Esophagus muscularis mucosa (tissue), 4 donors: ENCODE measurements around the gene DOLPP1. TPM values are rescaled to one million over a fixed set of nuclear protein-coding genes. Genes with fewer than 3 reads are reported as not detected.

Experiments used
- DNase-seq: peaks from one replicate; pipeline ENCODE4 v3.0.0-alpha.2; 2017; ENCODE audit errors: extremely low spot score
- H3K27ac ChIP-seq, 4 donors: fragments of 200-600 bp; sonication (generic); replicated peaks in 1 of 4; 1 replicate in 3 of 4; 2 replicates in 1 of 4; pipeline ENCODE4 v1.5.1; 2016 to 2019; ENCODE audit warnings: mild to moderate bottlenecking in 1 of 4
- H3K27me3 ChIP-seq, 4 donors: fragments of 200-600 bp; sonication (generic); one replicate each; pipeline versions ENCODE4 v1.5.1 to v1.6.0; 2016 to 2019
- H3K36me3 ChIP-seq, 4 donors: fragments of 200-600 bp; sonication (generic); one replicate each; pipeline ENCODE4 v1.5.1; 2016 to 2019
- H3K4me1 ChIP-seq, 4 donors: fragments of 200-600 bp; sonication (generic); one replicate each; pipeline ENCODE4 v1.5.1; 2016 to 2019
- H3K4me3 ChIP-seq, 4 donors: fragments of 200-600 bp; sonication (generic); 1 replicate in 2 of 4; 2 replicates in 2 of 4; pipeline ENCODE4 v1.5.1; 2016 to 2019; ENCODE audit warnings: mild to moderate bottlenecking in 4 of 4, moderate library complexity in 1 of 4
- H3K9me3 ChIP-seq, 4 donors: fragments of 200-600 bp; sonication (generic); 1 replicate in 3 of 4; 2 replicates in 1 of 4; pipeline ENCODE4 v1.5.1; 2016 to 2019
- EP300 ChIP-seq: sonication (generic); formaldehyde crosslinking; IDR thresholded peaks from one replicate; pipeline ENCODE4 v1.6.1; 2017; ENCODE audit warnings: antibody characterized with exemption
- POLR2A ChIP-seq: fragments of 450-650 bp; IDR thresholded peaks from one replicate; pipeline ENCODE4 v1.6.1; 2017; ENCODE audit warnings: antibody characterized with exemption, moderate library complexity, mild to moderate bottlenecking, low read depth
- POLR2AphosphoS5 ChIP-seq, 2 donors: sonication (generic); formaldehyde crosslinking; IDR thresholded peaks; one replicate each; pipeline ENCODE4 v1.6.1; 2017; ENCODE audit warnings: antibody characterized with exemption in 2 of 2
- WGBS: methylation state at CpG from one replicate; pipeline ENCODE4 v1.1.5; 2018; 5-methylcytosine and 5-hydroxymethylcytosine counted together
- intact Hi-C: fragments of 100-400 bp; cut with DNase I; formaldehyde crosslinking; loops from one replicate; pipeline ENCODE4 v1.15.1; 2023
- total RNA-seq, 4 donors: library from RNA; depleted of rRNA; stranded (reverse); fragments of >200 nt; gene quantifications; one replicate each; pipeline versions ENCODE4 v1.1.0 to v1.2.1, GENCODE V29; 2016
- TF ChIP-seq, protein P1 (sequence below), 3 experiments: fragments of 200-600 bp in 2 of 3; fragments of 450-650 bp in 1 of 3; sonication (generic) in 2 of 3; IDR thresholded peaks; one replicate each; pipeline ENCODE4 v1.5.1; 2017 to 2019; ENCODE audit warnings: antibody characterized with exemption in 3 of 3, mild to moderate bottlenecking in 2 of 3, moderate library complexity in 1 of 3

The DOLPP1 gene
- total RNA-seq, 4 donors from 2014 or later, result 3.0 to 5.5 (median 4.3) TPM

DNA sequence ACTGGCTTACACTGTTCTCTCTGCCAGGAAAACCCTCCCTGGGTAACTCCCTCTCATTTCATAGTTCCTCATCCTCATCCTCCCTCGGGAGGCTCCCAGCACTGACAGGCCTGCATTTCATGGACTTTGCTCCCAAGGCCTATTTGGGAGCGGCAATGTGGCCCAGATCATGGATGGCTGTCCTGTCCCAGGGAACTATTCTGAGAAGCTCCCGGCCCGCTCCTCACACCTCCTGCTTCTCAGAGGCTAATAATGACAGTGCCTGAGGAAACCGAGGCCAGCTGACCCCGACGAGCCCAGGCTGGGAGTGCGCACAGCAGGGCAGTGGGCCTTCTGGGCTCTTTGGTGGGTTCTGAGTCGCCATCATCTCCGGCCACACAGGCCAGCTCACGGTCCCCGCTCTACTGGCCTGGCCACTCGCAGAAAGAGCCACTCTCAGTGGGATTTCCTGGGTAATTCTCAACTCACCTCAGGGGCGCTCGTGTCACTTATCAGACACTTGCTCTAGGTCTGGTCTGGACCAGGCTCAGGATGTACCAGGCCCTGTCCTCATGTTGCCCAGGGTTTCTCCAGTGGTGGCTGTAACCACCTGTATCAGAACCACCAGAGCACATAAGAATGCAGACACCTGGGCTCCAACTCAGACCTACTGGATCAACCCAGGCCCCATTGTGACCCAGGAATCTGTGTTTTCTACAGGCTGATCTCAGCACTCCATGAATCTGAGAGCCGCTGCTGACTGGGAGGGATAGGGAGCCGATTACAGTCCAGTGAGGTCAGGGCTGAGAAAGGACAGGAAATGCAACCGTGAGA is 2.0 kb upstream of the DOLPP1 start:
- intact Hi-C loops, result loop anchor here (5.0 kb wide), 1 partner anchor 42 kb away; the partner anchor contains the start of gene MIGA2
- Histone ChIP-seq H3K27me3 (no peaks in the 10 kb centered on the region), H3K27ac (no peak overlapping the region), H3K36me3 (no peaks in the 10 kb centered on the region), H3K9me3 (no peaks in the 10 kb centered on the region), H3K4me3 (no peak overlapping the region), H3K4me1 (peaks cover 11 to 34% (median 23%) of the 10 kb centered on the region in 4 donors)
- DNase-seq, result no peak
- 86% methylated on average over 7 of the region's 18 CpGs for WGBS
- no peak for TF ChIP-seq POLR2A
- no peak for TF ChIP-seq EP300
- TF ChIP-seq POLR2AphosphoS5 (IDR thresholded peaks at IDR 0.05), result no peak
- TF ChIP-seq, protein P1, sequence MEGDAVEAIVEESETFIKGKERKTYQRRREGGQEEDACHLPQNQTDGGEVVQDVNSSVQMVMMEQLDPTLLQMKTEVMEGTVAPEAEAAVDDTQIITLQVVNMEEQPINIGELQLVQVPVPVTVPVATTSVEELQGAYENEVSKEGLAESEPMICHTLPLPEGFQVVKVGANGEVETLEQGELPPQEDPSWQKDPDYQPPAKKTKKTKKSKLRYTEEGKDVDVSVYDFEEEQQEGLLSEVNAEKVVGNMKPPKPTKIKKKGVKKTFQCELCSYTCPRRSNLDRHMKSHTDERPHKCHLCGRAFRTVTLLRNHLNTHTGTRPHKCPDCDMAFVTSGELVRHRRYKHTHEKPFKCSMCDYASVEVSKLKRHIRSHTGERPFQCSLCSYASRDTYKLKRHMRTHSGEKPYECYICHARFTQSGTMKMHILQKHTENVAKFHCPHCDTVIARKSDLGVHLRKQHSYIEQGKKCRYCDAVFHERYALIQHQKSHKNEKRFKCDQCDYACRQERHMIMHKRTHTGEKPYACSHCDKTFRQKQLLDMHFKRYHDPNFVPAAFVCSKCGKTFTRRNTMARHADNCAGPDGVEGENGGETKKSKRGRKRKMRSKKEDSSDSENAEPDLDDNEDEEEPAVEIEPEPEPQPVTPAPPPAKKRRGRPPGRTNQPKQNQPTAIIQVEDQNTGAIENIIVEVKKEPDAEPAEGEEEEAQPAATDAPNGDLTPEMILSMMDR (IDR thresholded peaks at IDR 0.05), result no peak

DNA sequence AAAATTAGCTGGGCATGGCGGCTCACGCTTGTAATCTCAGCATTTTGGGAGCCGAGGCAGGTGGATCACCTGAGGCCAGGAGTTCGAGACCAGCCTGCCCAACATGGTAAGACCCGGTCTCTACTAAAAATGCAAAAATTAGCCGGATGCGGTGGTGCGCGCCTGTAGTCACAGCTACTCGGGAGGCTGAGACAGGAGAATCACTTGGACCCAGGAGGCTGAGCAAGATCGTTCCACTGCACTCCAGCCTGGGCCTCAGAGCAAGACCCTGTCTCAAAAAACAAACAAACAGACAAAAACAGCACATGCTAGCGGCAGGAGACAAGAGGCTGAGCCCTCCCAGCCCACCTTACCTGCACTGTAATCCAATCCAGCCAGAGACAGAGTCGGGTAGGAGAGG is 1.1 kb upstream of the DOLPP1 start:
- 80% methylated on average over 13 of the region's 13 CpGs for WGBS
- Histone ChIP-seq H3K27ac (peak overlapping the region in 1 of 4 donors; percentile 75), H3K9me3 (no peaks in the 10 kb centered on the region), H3K36me3 (peaks cover 0 to 6% (median 5%) of the 10 kb centered on the region in 4 donors), H3K27me3 (no peaks in the 10 kb centered on the region), H3K4me3 (peak overlapping the region; percentile 68 to 88 (median 74)), H3K4me1 (peaks cover 11 to 37% (median 23%) of the 10 kb centered on the region in 4 donors)
- intact Hi-C loops, result loop anchor here (5.0 kb wide), 1 partner anchor 43 kb away; the partner anchor contains the start of gene MIGA2
- no peak for DNase-seq
- TF ChIP-seq, protein P1 (IDR thresholded peaks at IDR 0.05), result no peak
- TF ChIP-seq EP300, result no peak
- TF ChIP-seq POLR2A, result no peak
- TF ChIP-seq POLR2AphosphoS5 (IDR thresholded peaks at IDR 0.05), result no peak

DNA sequence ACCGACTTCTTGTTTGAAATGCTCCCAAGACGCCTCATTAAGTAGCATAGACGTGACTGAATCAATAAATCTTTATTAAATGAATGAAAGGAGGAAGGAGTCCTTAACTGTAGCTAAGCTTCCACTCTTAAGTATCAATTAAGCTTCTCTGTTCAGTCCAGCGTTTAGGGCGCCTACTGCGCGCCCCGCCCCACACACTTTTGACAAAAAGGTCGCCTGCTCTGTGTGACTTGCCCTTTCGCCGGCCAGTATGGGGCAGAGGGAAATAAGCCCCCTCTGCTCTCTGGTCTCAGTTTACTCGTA is 662 bp upstream of the DOLPP1 start:
- peaks cover 11 to 37% (median 23%) of the 10 kb centered on the region in 4 donors for H3K4me1 ChIP-seq
- no peaks in the 10 kb centered on the region for H3K27me3 ChIP-seq
- DNase-seq, result no peak
- TF ChIP-seq EP300 (no peak), POLR2A (no peak), POLR2AphosphoS5 (IDR thresholded peaks at IDR 0.05) (no peak)
- TF ChIP-seq, protein P1 (IDR thresholded peaks at IDR 0.05), result no peak
- intact Hi-C loops, result no loop called here
- H3K4me3 ChIP-seq, result peak overlapping the region; percentile 68 to 88 (median 74)
- H3K9me3 ChIP-seq, result no peaks in the 10 kb centered on the region
- peak overlapping the region in 3 of 4 donors; percentile 75 to 88 (median 82) for H3K27ac ChIP-seq
- H3K36me3 ChIP-seq, result peaks cover 0 to 10% (median 9%) of the 10 kb centered on the region in 4 donors
- 7% methylated on average over 10 of the region's 12 CpGs for WGBS

DNA sequence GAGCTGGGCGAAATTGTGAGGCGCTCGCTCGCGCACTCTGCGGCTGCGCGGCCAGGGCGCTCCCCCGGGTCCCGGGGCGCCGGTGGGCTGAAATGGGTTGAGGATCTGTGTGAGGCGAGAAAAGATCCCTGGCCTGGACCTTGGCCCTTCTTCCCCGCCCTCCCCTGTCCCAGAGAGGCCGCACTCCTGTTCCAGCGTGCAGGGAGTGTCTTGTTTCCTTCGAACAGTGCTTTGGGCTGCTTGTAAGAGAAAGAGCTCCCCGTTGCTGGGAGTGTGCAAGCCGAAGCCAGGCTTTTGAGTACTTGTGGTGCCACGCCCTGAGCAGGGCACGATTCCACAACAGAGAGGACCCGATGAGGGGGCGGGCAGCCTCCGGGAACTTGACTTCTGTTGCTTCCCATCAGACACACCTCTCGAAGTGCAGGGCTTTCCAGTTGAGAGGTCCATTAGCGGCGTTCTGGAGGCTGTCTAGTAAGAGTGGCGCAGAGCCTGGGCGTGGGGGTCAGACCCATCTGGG is 535 bp downstream of the DOLPP1 start:
- Histone ChIP-seq H3K36me3 (peaks cover 8 to 22% (median 21%) of the 10 kb centered on the region in 4 donors), H3K9me3 (no peaks in the 10 kb centered on the region), H3K27ac (peak overlapping the region; percentile 75 to 88 (median 81)), H3K4me3 (peak overlapping the region; percentile 68 to 88 (median 74)), H3K4me1 (peaks cover 11 to 37% (median 23%) of the 10 kb centered on the region in 4 donors), H3K27me3 (no peaks in the 10 kb centered on the region)
- no peak for DNase-seq
- WGBS, result 8% methylated on average over 11 of the region's 30 CpGs
- intact Hi-C loops, result no loop called here
- TF ChIP-seq EP300 (no peak), POLR2AphosphoS5 (IDR thresholded peaks at IDR 0.05) (peak in 1 of 2 donors; percentile 39)

DNA sequence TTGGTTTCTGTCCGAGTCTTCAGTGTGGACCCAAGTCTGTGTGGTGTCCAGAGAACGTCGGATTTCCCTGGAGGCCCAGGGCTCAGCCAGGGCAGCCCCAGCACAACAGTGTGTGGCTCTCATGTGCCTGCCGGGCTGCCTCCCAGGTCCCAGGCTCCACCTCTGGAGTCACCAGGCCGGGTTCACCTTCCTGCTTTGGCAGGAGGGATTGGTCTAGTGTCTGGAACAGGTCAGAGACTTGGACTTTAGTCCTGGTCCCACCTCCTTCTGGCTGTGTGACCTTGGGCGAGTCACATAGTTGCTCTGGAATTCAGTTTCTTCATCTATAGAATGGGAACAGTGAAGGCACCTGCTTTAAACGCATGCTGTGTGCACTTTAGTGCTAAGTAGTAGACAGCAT is 3.2 kb downstream of the DOLPP1 start:
- H3K4me1 ChIP-seq, result peaks cover 11 to 37% (median 23%) of the 10 kb centered on the region in 4 donors
- WGBS, result 93% methylated on average over 3 of the region's 7 CpGs

More for the DNA sequence above, 3.2 kb downstream of the DOLPP1 start:
- intact Hi-C loops, result no loop called here
- Histone ChIP-seq H3K9me3 (no peaks in the 10 kb centered on the region), H3K27me3 (no peaks in the 10 kb centered on the region), H3K36me3 (peaks cover 9 to 46% (median 41%) of the 10 kb centered on the region in 4 donors), H3K4me3 (no peak overlapping the region), H3K27ac (no peak overlapping the region)
- TF ChIP-seq POLR2A, result no peak
- TF ChIP-seq, protein P1 (IDR thresholded peaks at IDR 0.05), result no peak
- no peak for TF ChIP-seq POLR2AphosphoS5 (IDR thresholded peaks at IDR 0.05)
- no peak for TF ChIP-seq EP300
- no peak for DNase-seq
